HepG2 (cell line): ENCODE results near the gene NPIPB9. TPM values are rescaled to one million over a fixed set of nuclear protein-coding genes. Genes with fewer than 3 reads are reported as not detected.

Source experiments
- AGO1 ChIP-seq: fragments of 200-400 bp; formaldehyde crosslinking; IDR thresholded peaks from 2 replicates; pipeline ENCODE4 v1.6.1; 2017; ENCODE audit warnings: mild to moderate bottlenecking, low read depth, low read length, moderate library complexity; ENCODE audit not compliant: poor library complexity, severe bottlenecking
- GLI4 ChIP-seq: sonication (generic); formaldehyde crosslinking; IDR thresholded peaks from 2 replicates; pipeline ENCODE4 v1.5.1; 2020; ENCODE audit warnings: missing genetic modification reagents, mild to moderate bottlenecking, moderate library complexity, borderline replicate concordance
- JUNB ChIP-seq: sonication (generic); formaldehyde crosslinking; IDR thresholded peaks from 2 replicates; pipeline ENCODE4 v1.8.0; 2022; ENCODE audit warnings: missing genetic modification reagents, mild to moderate bottlenecking, borderline replicate concordance
- KDM4B ChIP-seq: sonication (generic); formaldehyde crosslinking; IDR thresholded peaks from 2 replicates; pipeline ENCODE4 v1.4.0; 2020; ENCODE audit warnings: missing genetic modification reagents
- KDM5B ChIP-seq: sonication (generic); formaldehyde crosslinking; IDR thresholded peaks from 2 replicates; pipeline ENCODE4 v1.4.0; 2020; ENCODE audit warnings: missing genetic modification reagents, mild to moderate bottlenecking, borderline replicate concordance
- KMT2A ChIP-seq: sonication (generic); formaldehyde crosslinking; IDR thresholded peaks from 2 replicates; pipeline ENCODE4 v1.4.0; 2020; ENCODE audit warnings: missing genetic modification reagents
- NFIC ChIP-seq: IDR thresholded peaks from 2 replicates; pipeline ENCODE4 v1.6.1; 2012; ENCODE audit warnings: mild to moderate bottlenecking, low read length, inconsistent platforms
- PHB2 ChIP-seq: fragments of 450-650 bp; IDR thresholded peaks from 2 replicates; pipeline ENCODE4 v1.6.1; 2018; ENCODE audit not compliant: partially characterized antibody
- RFX3 ChIP-seq: IDR thresholded peaks from 2 replicates; pipeline ENCODE4 v1.6.1; 2016; ENCODE audit warnings: missing biosample characterization, missing genetic modification reagents
- SALL2 ChIP-seq: sonication (generic); formaldehyde crosslinking; IDR thresholded peaks from 2 replicates; pipeline ENCODE4 v1.8.1; 2023; ENCODE audit warnings: mild to moderate bottlenecking, missing genetic modification reagents, inconsistent platforms
- TBX3 ChIP-seq: fragments of 450-650 bp; IDR thresholded peaks from 2 replicates; pipeline ENCODE4 v1.6.1; 2017; ENCODE audit warnings: antibody characterized with exemption, mild to moderate bottlenecking, inconsistent platforms, borderline replicate concordance
- ZBTB38 ChIP-seq: sonication (generic); formaldehyde crosslinking; IDR thresholded peaks from 2 replicates; pipeline ENCODE4 v1.5.1; 2020; ENCODE audit warnings: mild to moderate bottlenecking, missing genetic modification reagents
- ZMAT3 ChIP-seq: sonication (generic); formaldehyde crosslinking; conservative IDR thresholded peaks from 2 replicates; pipeline ENCODE4 v1.7.0; 2021; ENCODE audit warnings: missing genetic modification reagents
- ZNF136 ChIP-seq: sonication (generic); formaldehyde crosslinking; IDR thresholded peaks from 2 replicates; pipeline ENCODE4 v1.8.1; 2022; ENCODE audit warnings: low read depth, mild to moderate bottlenecking, moderate library complexity, missing genetic modification reagents
- ZNF446 ChIP-seq: sonication (generic); formaldehyde crosslinking; IDR thresholded peaks from 2 replicates; pipeline ENCODE4 v1.5.0; 2020; ENCODE audit warnings: mild to moderate bottlenecking, missing genetic modification reagents
- ZNF530 ChIP-seq: sonication (generic); formaldehyde crosslinking; IDR thresholded peaks from 2 replicates; pipeline ENCODE4 v1.5.0; 2020; ENCODE audit warnings: low read depth, mild to moderate bottlenecking, missing genetic modification reagents
- ZNF672 ChIP-seq: sonication (generic); formaldehyde crosslinking; IDR thresholded peaks from 2 replicates; pipeline ENCODE4 v1.8.1; 2022; ENCODE audit warnings: missing genetic modification reagents
- ZNF878 ChIP-seq: sonication (generic); formaldehyde crosslinking; IDR thresholded peaks from 2 replicates; pipeline ENCODE4 v1.8.1; 2023; ENCODE audit warnings: mild to moderate bottlenecking, missing genetic modification reagents, moderate library complexity
- ZSCAN9 ChIP-seq: IDR thresholded peaks from 2 replicates; pipeline ENCODE4 v1.6.1; 2016; ENCODE audit warnings: borderline replicate concordance
- polyA plus RNA-seq, 8 experiments: library from polyadenylated mRNA; depleted of rRNA in 3 of 8; stranded (reverse) in 7 of 8; unstranded in 1 of 8; fragments of >200 nt; fragmentation: Illumina TruSeq in 4 of 8; extraction: Trizol in 4 of 8; gene quantifications; 2 replicates each; pipeline versions ENCODE4 v1.2.1 to v1.2.3, GENCODE V29; 2011 to 2016; ENCODE audit warnings: low read depth in 4 of 8, missing spikeins in 1 of 8, mixed read lengths in 1 of 8; ENCODE audit not compliant: insufficient read depth in 1 of 8
- total RNA-seq, 5 experiments: library from RNA; depleted of rRNA; stranded (reverse); fragments of >200 nt; fragmentation: Illumina TruSeq; extraction: Trizol; gene quantifications; 2 replicates each; pipeline ENCODE4 v1.2.3, GENCODE V29; 2016; ENCODE audit warnings: low read depth in 1 of 5
- TF ChIP-seq, protein P1 (sequence below): IDR thresholded peaks from 2 replicates; pipeline ENCODE4 v1.4.0; 2020; ENCODE audit warnings: mild to moderate bottlenecking, missing genetic modification reagents
- TF ChIP-seq, protein P2 (sequence below): sonication (generic); formaldehyde crosslinking; IDR thresholded peaks from 2 replicates; pipeline ENCODE4 v1.5.0; 2020; ENCODE audit warnings: missing genetic modification reagents, mild to moderate bottlenecking, borderline replicate concordance
- TF ChIP-seq, protein P3 (sequence below): sonication (generic); formaldehyde crosslinking; IDR thresholded peaks from 2 replicates; pipeline ENCODE4 v1.5.0; 2020; ENCODE audit warnings: missing genetic modification reagents
- TF ChIP-seq, protein P4 (sequence below): IDR thresholded peaks from 2 replicates; pipeline ENCODE4 v1.6.1; 2016; ENCODE audit warnings: mild to moderate bottlenecking, missing biosample characterization, missing genetic modification reagents
- TF ChIP-seq, protein P5 (sequence below): sonication (generic); formaldehyde crosslinking; IDR thresholded peaks from 2 replicates; pipeline ENCODE4 v1.8.0; 2022; ENCODE audit warnings: mild to moderate bottlenecking, missing genetic modification reagents; ENCODE audit not compliant: insufficient replicate concordance

NPIPB9 gene
- total and polyA plus RNA-seq, 2 of the 13 experiments (the other 11 are each of a cell fraction or from before 2014, with no cell fraction given), result 0.77 to 1.0 TPM

DNA sequence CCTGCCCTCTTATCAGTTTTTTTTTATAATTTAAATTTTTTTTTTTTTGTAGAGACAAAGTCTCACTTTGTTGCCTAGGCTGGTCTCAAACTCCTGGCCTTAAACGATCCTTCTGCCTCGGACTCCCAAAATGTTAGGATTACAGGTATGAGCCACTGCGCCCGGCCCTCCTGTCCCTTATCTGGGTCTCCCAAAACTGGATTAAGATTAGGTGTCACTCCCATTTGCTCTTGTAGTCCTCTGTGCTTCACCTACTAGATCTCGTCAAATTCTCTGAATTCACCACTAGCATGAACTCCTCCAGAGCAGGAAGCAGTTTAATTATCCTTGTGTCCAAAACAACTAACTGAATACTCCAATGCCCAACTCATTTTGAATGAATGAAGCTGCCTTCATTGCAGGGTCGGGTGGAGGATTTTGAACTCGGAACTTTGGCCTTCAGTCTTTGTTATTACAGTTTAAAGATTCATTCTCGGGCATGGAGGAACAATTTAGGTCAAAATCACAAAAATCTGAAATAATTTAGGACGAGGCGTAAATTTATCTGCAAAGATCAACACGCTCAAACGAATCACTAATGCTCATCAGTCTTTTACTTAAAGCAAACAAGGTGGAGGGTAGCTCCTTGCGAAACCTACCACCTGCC, 70.4 kb downstream of the NPIPB9 start (continued):
- TF ChIP-seq KDM5B (CRISPR knock-in tag) (no peak), NFIC (0 out of 2 replicates have a peak, but pooled peaks have one; percentile 16), ZNF446 (CRISPR knock-in tag) (peak; percentile 61; the same call in 1 of the 2 replicates), ZNF878 (CRISPR knock-in tag) (no peak), SALL2 (no peak), ZSCAN9 (CRISPR knock-in tag) (no peak), ZBTB38 (CRISPR knock-in tag) (no peak), JUNB (CRISPR knock-in tag) (no peak), KDM4B (no peak), ZMAT3 (no peak), ZNF136 (CRISPR knock-in tag) (no peak), TBX3 (no peak), AGO1 (no peak), ZNF672 (no peak), GLI4 (CRISPR knock-in tag) (no peak), KMT2A (CRISPR knock-in tag) (no peak), PHB2 (no peak), ZNF530 (CRISPR knock-in tag) (0 out of 2 replicates have a peak, but pooled peaks have one; percentile 65), RFX3 (CRISPR knock-in tag) (no peak)
- TF ChIP-seq, protein P1, sequence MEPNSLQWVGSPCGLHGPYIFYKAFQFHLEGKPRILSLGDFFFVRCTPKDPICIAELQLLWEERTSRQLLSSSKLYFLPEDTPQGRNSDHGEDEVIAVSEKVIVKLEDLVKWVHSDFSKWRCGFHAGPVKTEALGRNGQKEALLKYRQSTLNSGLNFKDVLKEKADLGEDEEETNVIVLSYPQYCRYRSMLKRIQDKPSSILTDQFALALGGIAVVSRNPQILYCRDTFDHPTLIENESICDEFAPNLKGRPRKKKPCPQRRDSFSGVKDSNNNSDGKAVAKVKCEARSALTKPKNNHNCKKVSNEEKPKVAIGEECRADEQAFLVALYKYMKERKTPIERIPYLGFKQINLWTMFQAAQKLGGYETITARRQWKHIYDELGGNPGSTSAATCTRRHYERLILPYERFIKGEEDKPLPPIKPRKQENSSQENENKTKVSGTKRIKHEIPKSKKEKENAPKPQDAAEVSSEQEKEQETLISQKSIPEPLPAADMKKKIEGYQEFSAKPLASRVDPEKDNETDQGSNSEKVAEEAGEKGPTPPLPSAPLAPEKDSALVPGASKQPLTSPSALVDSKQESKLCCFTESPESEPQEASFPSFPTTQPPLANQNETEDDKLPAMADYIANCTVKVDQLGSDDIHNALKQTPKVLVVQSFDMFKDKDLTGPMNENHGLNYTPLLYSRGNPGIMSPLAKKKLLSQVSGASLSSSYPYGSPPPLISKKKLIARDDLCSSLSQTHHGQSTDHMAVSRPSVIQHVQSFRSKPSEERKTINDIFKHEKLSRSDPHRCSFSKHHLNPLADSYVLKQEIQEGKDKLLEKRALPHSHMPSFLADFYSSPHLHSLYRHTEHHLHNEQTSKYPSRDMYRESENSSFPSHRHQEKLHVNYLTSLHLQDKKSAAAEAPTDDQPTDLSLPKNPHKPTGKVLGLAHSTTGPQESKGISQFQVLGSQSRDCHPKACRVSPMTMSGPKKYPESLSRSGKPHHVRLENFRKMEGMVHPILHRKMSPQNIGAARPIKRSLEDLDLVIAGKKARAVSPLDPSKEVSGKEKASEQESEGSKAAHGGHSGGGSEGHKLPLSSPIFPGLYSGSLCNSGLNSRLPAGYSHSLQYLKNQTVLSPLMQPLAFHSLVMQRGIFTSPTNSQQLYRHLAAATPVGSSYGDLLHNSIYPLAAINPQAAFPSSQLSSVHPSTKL (CRISPR knock-in tag), result no peak
- TF ChIP-seq, protein P2, sequence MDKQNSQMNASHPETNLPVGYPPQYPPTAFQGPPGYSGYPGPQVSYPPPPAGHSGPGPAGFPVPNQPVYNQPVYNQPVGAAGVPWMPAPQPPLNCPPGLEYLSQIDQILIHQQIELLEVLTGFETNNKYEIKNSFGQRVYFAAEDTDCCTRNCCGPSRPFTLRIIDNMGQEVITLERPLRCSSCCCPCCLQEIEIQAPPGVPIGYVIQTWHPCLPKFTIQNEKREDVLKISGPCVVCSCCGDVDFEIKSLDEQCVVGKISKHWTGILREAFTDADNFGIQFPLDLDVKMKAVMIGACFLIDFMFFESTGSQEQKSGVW (CRISPR knock-in tag), result no peak
- TF ChIP-seq, protein P3, sequence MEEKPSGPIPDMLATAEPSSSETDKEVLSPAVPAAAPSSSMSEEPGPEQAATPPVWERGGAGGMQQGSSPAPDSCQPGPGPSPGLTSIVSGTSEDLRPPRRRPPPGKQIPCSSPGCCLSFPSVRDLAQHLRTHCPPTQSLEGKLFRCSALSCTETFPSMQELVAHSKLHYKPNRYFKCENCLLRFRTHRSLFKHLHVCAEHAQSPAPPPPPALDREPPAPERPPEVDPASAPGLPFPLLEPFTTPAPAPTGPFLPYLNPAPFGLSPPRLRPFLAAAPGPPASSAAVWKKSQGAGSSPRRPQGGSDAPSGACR (CRISPR knock-in tag), result no peak
- TF ChIP-seq, protein P4, sequence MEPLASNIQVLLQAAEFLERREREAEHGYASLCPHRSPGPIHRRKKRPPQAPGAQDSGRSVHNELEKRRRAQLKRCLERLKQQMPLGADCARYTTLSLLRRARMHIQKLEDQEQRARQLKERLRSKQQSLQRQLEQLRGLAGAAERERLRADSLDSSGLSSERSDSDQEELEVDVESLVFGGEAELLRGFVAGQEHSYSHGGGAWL (CRISPR knock-in tag), result no peak
- TF ChIP-seq, protein P5, sequence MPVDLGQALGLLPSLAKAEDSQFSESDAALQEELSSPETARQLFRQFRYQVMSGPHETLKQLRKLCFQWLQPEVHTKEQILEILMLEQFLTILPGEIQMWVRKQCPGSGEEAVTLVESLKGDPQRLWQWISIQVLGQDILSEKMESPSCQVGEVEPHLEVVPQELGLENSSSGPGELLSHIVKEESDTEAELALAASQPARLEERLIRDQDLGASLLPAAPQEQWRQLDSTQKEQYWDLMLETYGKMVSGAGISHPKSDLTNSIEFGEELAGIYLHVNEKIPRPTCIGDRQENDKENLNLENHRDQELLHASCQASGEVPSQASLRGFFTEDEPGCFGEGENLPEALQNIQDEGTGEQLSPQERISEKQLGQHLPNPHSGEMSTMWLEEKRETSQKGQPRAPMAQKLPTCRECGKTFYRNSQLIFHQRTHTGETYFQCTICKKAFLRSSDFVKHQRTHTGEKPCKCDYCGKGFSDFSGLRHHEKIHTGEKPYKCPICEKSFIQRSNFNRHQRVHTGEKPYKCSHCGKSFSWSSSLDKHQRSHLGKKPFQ (CRISPR knock-in tag), result no peak
